K562 treated with DMSO at 1 percent for 4 hours (cell line): ENCODE results near the gene MGAT4C. TPM values are rescaled to one million over a fixed set of nuclear protein-coding genes. Genes with fewer than 3 reads are reported as not detected.

Experiments used
- total RNA-seq: library from RNA; unstranded; fragments of 300-600 nt; gene quantifications from 2 replicates; pipeline ENCODE4 v1.2.3, GENCODE V29; 2022; ENCODE audit not compliant: insufficient read depth

The MGAT4C gene
- total RNA-seq, result not detected in 2 replicates

GRCh38 chr12:86256163-86256562, at the start of gene MGAT4C:
Gene MGAT4C, minus strand, starts transcription at chr12:86256391.

